ENCODE measurements around the gene DNAH11. TPM values are rescaled to one million over a fixed set of nuclear protein-coding genes. Genes with fewer than 3 reads are reported as not detected.
"Not testable (repeated sequence)": the region's sequence is repeated elsewhere in the genome, so short reads cannot be mapped to it uniquely, and the experiment has no call there.

The DNAH11 gene
- polyA plus RNA-seq, 1 experiment = not detected

DNA sequence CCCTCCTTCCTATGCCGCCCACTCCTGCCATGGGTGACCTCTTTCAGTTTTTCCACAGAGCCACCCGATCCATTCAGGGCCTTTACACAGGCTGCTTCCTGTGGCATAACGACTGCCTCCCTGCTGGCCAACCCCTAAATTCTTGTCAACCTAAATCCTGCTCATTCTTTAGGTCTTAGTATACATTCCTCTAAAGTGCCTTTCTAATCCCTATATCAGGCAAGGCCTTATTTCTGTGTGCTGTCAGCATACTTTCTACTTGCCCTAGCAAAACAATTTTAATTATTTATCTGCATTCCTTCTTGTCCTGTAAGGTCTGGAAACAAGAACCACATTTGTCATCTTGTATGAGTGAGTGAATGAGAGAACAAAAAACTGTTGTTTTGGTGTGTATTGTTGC lies 132.4 kb downstream of the DNAH11 start:
- H3K4me3 ChIP-seq (ENCODE audit: low read depth, low read length) = no peak overlapping the region
- TF ChIP-seq, protein P1, sequence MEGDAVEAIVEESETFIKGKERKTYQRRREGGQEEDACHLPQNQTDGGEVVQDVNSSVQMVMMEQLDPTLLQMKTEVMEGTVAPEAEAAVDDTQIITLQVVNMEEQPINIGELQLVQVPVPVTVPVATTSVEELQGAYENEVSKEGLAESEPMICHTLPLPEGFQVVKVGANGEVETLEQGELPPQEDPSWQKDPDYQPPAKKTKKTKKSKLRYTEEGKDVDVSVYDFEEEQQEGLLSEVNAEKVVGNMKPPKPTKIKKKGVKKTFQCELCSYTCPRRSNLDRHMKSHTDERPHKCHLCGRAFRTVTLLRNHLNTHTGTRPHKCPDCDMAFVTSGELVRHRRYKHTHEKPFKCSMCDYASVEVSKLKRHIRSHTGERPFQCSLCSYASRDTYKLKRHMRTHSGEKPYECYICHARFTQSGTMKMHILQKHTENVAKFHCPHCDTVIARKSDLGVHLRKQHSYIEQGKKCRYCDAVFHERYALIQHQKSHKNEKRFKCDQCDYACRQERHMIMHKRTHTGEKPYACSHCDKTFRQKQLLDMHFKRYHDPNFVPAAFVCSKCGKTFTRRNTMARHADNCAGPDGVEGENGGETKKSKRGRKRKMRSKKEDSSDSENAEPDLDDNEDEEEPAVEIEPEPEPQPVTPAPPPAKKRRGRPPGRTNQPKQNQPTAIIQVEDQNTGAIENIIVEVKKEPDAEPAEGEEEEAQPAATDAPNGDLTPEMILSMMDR (IDR thresholded peaks at IDR 0.05; ENCODE audit: low read depth, low read length) = no peak
- ChIA-PET CTCF (no interaction called here), POLR2A (no interaction called here)
- H3K27ac ChIP-seq (ENCODE audit: low read depth, low read length) = no peak overlapping the region
- H3K27me3 ChIP-seq (ENCODE audit: control insufficient read depth, insufficient read depth, low read length) = no peaks in the 10 kb centered on the region
- no peaks in the 10 kb centered on the region; the same call in 1 of the 2 replicates for H3K9me3 ChIP-seq (ENCODE audit: control insufficient read depth, insufficient read depth, low read length)
- no peak for DNase-seq (ENCODE audit: low read depth, low spot score)

DNA sequence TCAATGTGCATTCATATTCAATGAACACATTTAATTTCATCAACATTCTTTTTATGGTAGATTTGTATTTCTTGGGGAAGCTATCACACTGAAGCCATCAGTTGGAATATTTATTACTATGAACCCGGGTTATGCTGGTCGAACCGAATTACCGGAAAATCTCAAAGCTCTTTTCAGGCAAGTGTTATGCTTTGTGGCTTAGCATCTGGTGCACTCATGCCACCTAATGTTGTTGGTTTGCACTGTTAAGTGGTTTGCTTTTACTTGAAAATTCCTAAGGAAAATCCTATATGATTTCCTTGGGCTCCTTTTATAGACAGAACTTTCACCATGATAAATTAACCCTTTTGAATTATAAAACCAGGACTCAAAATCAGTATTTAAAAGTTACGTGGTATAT lies 147.9 kb downstream of the DNAH11 start:
- TF ChIP-seq, protein P1 (IDR thresholded peaks at IDR 0.05; ENCODE audit: low read depth, low read length) = no peak
- POLR2A ChIA-PET = no interaction called here
- Histone ChIP-seq H3K27me3 (ENCODE audit: control insufficient read depth, insufficient read depth, low read length) (no peaks in the 10 kb centered on the region), H3K4me3 (ENCODE audit: low read depth, low read length) (no peak overlapping the region), H3K27ac (ENCODE audit: low read depth, low read length) (no peak overlapping the region), H3K9me3 (ENCODE audit: control insufficient read depth, insufficient read depth, low read length) (no peaks in the 10 kb centered on the region)
- CTCF ChIA-PET = no interaction called here
- DNase-seq (ENCODE audit: low read depth, low spot score) = no peak

DNA sequence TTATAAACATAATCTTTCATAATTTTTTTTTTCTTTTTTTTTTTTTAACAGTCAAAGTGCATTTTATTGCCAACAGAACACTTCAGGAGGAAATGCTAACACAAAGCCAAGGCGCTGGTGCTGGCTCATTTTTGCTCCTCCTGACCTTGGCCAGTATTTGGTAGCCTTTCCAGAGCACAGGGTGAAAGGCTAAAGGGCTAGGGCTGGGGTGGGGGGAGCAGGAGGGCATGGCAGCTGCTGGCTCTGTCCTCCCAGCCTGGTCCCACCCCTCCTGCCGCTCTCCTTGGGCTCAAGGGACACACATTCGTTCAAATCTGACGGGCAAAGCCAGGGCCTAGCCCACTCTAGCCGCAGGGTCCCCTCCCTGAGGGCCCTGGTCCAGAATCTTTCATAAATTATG lies 148.3 kb downstream of the DNAH11 start:
- H3K27ac ChIP-seq (ENCODE audit: low read depth, low read length); CTCF ChIA-PET; H3K27me3 ChIP-seq (ENCODE audit: control insufficient read depth, insufficient read depth, low read length); H3K9me3 ChIP-seq (ENCODE audit: control insufficient read depth, insufficient read depth, low read length); H3K4me3 ChIP-seq (ENCODE audit: low read depth, low read length); POLR2A ChIA-PET; DNase-seq (ENCODE audit: low read depth, low spot score): not testable (repeated sequence)

DNA sequence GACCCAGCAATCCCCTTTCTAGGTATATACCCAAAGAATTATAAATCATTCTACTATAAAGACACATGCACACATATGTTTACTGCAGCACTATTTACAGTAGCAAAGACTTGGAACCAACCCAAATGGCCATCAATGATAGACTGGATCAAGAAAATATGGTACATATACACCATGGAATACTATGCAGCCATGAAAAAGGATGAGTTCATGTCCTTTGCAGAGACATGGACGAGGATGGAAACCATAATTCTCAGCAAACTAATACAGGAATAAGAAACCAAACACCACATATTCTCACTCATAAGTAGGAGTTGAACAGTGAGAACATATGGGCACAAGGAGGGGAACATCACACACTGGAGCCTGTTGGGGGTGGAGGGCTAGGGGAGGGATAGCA lies 157.7 kb downstream of the DNAH11 start:
- DNase-seq (ENCODE audit: low read depth, low spot score); H3K27ac ChIP-seq (ENCODE audit: low read depth, low read length); H3K9me3 ChIP-seq (ENCODE audit: control insufficient read depth, insufficient read depth, low read length); CTCF ChIA-PET; H3K4me3 ChIP-seq (ENCODE audit: low read depth, low read length); POLR2A ChIA-PET; H3K27me3 ChIP-seq (ENCODE audit: control insufficient read depth, insufficient read depth, low read length): not testable (repeated sequence)

DNA sequence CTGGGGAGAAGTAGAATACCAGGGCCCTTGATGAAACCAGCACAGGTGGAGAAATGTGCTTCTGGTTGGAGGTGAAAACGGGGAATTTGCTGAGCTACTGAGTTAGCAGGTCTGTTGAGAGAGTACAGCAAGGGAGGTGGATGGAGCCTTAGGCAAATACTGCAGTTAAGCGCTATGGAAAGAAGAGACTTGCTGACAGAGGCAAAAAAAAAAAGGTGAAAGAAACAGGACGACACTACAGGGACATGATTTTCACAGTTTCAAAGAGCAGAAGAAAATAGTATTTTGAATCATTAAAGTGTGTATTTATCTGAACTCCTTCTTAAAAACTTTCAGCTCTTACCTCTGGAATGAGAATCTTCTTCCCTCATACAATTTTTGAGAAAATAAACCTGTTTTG lies 159.5 kb downstream of the DNAH11 start:
- POLR2A ChIA-PET = no interaction called here
- H3K27me3 ChIP-seq (ENCODE audit: control insufficient read depth, insufficient read depth, low read length) = no peaks in the 10 kb centered on the region

DNA sequence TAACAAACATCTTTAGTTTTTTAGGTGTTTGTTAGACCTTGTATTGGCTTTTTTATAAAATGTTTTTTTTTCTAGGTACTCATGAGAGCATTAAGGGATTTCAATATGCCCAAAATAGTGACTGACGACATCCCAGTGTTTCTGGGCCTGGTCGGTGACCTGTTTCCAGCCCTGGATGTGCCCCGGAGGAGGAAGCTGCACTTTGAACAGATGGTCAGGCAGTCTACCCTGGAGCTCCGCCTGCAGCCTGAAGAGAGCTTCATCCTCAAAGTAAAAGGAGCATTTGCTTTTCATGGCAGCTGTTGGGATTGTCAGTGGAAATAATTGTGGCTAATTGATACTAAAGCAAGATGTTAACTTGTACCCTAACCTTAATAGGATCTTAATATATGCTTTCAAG lies 161.5 kb downstream of the DNAH11 start:
- Histone ChIP-seq H3K4me3 (ENCODE audit: low read depth, low read length) (no peak overlapping the region), H3K9me3 (ENCODE audit: control insufficient read depth, insufficient read depth, low read length) (peaks cover 4% of the 10 kb centered on the region), H3K27me3 (ENCODE audit: control insufficient read depth, insufficient read depth, low read length) (no peaks in the 10 kb centered on the region), H3K27ac (ENCODE audit: low read depth, low read length) (no peak overlapping the region)
- TF ChIP-seq, protein P1 (IDR thresholded peaks at IDR 0.05; ENCODE audit: low read depth, low read length) = no peak
- CTCF ChIA-PET = no interaction called here
- POLR2A ChIA-PET = no interaction called here
- DNase-seq (ENCODE audit: low read depth, low spot score) = no peak

More for the DNA sequence above, 159.5 kb downstream of the DNAH11 start:
- DNase-seq (ENCODE audit: low read depth, low spot score) = no peak
- Histone ChIP-seq H3K9me3 (ENCODE audit: control insufficient read depth, insufficient read depth, low read length) (peaks cover 4% of the 10 kb centered on the region), H3K27ac (ENCODE audit: low read depth, low read length) (no peak overlapping the region), H3K4me3 (ENCODE audit: low read depth, low read length) (no peak overlapping the region)
- TF ChIP-seq, protein P1 (IDR thresholded peaks at IDR 0.05; ENCODE audit: low read depth, low read length) = no peak
- CTCF ChIA-PET = no interaction called here

Measured in AG04450 (cell line).